Measurements from ENCODE around the gene SYTL1.

SYTL1 gene

DNA sequence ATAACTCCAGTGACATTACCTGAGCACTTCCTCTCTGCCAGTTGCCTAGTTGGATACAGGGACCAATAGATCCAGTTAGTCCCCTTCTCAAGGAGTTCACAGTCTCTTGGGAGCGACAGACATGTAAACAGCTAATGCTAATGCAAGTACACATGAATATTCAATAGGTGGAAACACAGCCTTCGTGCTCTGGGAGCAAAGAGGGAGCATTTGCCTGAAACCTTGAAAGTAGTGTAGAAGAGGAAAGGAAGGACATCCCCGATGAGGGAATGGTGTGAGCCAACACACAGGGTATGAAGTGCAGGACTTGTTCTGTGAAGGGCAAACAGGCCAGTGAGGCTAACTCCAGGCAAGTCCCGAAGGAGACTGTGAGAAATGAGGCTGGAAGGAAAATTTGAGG lies 23.7 kb upstream of the SYTL1 start:
- no peak for DNase-seq (ENCODE audit: low read depth in 2 of 3, low spot score in 2 of 3)

DNA sequence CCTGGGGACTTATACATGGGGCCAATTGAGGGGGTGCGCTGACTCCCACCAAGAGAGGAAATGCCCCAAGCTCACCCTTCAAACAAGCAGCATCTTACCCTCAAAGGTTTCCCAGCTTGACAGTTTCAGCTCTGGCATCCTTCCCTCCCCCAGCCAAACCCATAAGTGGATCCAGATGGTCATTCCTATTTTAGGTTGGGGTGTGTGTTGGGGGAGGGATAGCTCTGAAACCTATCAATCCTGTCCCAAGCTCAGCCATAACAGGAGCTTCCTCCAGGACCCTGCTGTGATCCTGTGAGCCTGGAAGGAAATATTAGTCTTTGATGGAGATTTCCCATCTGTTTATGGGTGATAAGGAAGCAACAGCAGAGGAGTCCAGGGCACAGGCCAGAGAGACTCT lies 23.2 kb upstream of the SYTL1 start:
- no peak for DNase-seq (ENCODE audit: low read depth in 2 of 3, low spot score in 2 of 3)

DNA sequence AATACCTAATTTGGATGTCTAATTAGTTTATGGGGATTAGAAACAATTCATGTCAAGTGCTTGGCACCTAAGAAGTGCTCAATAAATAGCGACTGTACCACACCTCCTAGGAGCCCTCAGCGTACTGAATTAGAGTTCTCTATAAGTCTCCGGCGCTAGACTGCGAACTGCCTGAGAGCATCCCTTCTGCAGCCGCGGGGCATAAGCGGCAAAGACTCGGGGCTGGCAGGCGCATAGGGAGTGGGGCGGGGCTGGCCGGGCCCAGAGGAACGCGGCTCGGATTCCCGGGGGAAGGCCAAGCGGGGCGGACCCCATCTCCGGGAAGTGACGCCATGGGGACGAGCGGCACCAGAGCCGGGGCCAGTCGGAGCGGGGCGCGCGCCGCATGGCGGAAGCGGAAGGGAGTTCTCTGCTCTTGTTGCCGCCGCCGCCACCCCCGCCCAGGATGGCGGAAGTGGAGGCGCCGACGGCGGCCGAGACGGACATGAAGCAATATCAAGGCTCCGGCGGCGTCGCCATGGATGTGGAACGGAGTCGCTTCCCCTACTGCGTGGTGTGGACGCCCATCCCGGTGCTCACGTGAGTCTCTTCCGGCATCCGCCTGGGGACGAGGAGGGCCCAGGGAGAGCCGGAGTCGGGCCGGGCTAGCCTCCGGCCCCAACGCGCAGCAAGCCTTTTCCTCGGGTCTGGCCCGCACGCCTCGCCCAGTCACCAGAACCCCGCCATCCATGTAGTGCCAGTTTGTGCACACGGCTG lies 19.8 kb upstream of the SYTL1 start, which contains the start of gene TMEM222:
Gene TMEM222, plus strand, starts transcription at position 351 of the 756 bp plus-strand sequence. Its CDS starts 35 bp downstream, at position 386.
- peak; percentile 89 to 98 (median 97) for DNase-seq (ENCODE audit: low read depth in 2 of 3, low spot score in 2 of 3)

DNA sequence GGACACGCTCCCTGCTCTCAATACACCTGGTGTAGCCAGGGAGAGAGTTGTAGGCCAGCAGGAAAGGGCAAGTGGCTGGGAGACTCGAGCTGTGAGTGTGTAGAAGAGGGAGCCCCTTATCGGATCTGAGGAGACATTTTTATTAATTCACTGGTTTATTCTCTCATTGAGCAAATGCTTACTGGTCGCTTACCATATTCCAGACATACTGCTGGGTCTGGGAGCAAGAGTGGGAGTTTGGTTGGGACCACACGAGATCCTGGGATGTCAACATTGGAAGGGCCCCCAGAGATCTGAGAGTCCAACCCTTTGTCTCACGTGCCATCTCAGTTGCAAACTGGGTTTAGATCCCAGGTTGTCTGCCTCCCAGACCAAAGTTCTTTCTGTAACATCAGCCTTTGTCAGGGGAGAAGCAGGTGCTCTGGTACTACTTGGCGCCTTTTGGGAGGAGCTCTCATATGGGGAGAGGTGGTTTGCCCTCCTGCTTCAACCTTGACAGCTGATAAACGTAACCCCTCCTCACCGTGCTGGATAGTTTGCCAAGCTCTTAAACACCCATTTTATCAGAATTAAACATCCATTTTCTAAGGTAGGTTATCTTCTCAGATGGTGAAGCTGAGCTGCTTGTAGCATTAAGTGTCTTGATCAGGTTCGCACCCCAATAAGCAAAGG lies 19.1 kb upstream of the SYTL1 start:
- DNase-seq (ENCODE audit: low read depth in 2 of 3, low spot score in 2 of 3): no peak

DNA sequence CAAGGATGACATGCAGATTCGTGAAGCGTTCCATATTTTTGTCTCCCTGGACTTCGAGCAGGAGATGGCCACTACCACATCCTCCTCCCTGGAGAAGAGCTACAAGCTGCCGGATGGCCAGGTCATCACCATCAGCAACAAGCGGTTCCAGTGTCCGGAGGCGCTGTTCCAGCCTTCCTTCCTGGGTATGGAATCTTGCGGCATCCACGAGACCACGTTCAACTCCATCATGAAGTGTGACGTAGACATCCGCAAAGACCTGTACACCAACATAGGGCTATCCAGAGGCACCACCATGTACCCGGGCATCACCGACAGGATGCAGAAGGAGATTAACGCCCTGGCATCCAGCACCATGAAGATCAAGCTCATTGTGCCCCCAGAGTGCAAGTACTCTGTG lies 16.5 kb upstream of the SYTL1 start:
- DNase-seq (ENCODE audit: low read depth in 2 of 3, low spot score in 2 of 3): no peak

DNA sequence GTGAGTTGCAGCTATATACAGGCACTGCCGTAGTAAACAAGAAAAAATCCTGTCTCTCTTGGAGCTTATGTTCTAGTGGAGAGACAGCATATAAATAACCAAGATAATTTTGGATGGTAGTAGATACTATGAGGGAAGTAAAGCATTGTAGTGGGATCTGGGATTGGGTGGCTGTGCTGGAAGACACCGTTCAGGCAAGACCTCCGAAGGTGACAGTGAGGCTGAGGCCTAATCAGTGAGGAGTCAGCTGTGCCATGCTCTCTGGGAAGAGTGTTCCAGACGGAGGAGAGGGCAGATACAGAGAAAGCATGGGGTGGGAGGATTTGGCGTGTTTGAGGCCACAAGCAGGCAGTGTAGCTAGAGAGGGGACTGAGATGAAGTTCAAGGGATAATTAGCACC lies 13.9 kb upstream of the SYTL1 start:
- no peak for DNase-seq (ENCODE audit: low read depth in 2 of 3, low spot score in 2 of 3)

DNA sequence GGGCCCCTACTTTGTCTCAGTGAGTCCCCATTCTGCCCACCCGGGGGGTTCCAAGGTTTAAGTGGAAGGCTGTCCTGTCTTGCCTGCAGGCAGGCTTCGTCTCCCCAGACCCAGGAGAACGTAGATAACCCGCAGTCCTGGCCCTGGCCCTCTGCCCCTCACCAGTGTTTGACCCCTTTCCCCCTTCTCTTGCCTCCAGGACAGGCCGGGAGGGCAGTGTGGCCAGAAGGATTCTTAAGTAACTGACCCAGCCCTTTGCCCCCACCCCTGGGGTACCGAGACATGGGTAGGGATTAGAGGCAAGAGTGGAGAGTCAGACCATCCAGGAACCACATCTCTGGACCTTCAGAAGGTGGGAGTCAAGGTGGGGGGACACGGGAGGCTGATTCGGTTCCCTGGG lies 11.0 kb upstream of the SYTL1 start:
- DNase-seq (ENCODE audit: low read depth in 2 of 3, low spot score in 2 of 3): no peak

DNA sequence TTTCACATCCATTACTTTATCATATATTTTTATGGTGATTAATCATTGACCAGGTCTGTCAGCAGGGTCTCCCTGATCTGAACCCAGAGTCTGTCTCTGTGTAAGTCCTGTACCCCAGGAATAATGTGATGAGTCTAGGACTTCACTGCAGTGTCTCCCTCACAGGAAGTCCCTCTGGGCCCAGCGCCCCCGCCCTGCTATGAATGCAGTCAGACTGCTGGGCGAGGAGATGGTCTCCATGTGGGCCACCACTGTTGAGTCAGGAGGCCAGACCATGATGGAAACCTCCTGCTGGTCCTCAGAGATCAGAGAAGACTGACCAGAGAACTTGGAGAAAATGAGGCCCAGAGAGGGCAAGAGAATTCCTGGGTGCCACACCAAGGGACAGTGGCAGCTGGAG lies 10.4 kb upstream of the SYTL1 start:
- DNase-seq (ENCODE audit: low read depth in 2 of 3, low spot score in 2 of 3): no peak

DNA sequence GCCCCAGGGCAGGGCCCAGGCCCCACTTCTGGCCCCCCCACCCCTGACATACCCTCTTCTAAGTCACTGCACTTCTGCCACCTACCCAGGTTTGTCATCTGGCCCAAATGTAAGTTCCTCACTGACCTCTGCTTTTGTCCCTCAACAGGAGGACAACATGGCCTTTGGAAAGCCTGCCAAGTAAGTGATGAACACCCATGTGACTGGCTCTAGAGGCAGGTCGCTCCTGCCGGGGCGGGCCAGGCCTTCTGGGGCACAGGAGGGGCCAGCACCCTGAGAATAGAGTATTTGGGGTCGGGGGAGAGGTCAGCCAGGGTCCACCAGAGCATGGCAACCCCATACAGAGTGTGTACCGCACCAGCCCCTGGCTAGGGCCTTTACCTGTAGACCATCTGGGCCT lies 9.9 kb upstream of the SYTL1 start:
- DNase-seq (ENCODE audit: low read depth in 2 of 3, low spot score in 2 of 3): no peak

DNA sequence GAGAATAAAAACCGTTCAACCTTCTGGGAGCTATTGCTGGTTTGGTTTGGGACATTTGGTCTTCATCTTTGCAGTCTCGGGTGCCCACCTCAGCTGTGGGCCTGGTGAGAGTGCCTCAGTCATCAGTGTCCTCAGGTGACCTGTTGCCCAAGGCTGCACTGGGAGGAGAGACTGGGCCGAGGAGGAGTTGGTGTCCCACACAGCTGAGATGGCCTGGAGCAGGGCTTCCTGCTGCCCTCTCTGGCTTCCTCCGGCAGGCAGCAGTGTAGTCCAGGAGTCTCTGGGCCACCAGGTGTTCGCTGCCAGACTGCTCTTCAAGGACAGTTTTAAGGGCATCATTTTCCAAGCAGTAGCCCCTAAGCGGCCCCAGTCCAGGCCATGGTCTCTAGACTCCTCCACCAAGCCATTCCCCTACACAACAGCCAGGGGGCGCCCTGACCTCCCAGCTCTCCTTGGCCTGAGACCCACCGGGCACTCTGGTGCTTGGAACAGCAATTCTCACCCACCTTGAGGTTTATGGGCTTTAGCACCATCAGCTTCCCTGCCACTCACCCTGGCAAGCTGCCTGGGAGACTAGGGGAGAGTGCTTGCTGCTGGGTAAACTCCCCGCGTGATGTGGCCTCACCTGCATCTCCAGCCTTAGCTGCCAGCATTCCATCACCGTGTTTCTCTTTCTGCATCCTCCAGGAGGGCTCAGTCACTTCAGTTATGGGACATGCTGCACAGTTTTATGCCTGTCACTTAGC lies 9.1 kb upstream of the SYTL1 start:
- DNase-seq (ENCODE audit: low read depth in 2 of 3, low spot score in 2 of 3): no peak

DNA sequence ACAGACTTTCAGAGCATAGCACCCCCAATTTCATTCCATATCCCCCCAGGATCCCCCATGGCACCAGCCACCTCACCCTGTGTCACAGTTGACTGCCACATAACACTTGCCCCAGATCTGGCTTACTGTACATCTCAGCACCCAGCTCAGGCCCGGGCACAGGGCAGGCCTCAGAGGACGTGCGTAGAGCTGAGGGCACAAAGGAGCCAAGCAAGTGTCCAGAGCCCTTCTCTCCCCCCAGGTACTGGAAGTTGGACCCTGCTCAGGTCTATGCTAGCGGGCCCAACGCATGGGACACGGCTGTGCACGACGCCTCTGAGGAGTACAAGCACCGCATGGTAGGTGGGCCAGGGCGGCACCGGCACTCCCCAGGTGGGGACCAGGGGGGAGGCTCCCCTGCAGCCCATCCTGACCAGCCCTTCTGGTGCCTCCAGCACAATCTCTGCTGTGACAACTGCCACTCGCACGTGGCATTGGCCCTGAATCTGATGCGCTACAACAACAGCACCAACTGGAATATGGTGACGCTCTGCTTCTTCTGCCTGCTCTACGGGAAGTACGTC lies 8.0 kb upstream of the SYTL1 start:
- DNase-seq (ENCODE audit: low read depth in 2 of 3, low spot score in 2 of 3): no peak

DNA sequence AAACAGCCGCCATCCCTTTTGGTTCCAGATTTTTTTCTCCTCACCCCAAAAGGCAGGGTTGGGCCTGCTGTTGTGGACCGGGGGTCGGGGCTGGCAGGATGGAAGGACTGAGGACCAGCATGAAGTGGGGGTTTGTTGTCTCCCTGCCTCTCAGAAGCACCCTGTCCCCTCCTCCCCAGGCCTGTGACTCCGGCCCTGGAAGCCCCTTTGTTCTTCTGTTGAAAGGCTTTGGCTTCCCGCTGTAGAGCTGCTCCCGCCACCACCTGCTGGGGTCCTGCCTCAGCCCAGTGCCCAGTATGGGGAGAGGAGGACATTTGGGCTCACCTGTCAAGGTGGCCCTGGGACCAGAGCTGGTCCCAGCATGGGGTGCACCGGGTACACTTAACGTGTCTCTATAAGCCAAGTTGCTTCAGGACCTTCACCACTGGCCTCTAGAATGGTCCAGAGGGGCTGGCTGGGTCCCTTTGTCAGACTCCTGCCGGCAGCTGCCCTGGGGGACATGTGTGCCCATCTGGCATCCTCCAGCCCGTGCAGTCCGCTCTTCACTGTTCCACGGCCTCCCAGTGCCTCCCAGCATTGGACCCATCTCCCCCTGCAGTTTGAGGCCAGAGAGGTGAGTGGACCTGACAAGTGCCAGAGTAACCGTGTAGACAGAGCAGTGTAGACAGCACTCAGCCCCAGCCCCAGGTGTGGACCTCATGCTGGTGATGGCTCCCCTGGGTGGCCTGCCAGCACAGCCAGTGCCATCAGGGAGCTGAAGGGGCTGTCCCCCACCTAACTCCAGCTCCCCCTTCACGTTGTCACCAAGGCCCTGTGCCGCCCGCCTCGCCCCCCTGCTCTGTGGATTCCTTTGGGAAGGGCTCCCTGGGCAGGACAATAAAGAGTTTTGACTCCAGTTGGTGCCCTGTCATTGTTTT lies 6.1 kb upstream of the SYTL1 start:
- no peak for DNase-seq (ENCODE audit: low read depth in 2 of 3, low spot score in 2 of 3)

DNA sequence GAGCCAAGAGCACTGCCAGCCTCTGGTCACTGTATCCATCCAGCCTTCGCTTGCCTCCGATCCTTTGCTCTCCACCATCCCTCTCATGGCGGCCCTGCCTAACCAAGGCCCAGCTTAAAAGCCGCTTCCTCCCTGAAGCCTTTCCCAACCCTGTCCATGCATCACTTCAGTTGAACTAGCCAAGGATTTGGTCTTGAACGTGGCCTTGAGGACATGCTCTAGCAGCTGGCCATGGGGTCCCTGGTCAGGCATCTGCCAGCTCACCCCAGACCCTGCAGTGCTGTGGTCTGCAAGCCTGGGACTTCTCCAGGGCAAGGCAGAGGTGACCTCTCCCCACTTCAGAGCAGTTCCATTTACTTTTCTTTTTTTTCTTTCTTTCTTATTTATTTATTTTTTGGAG lies 5.1 kb upstream of the SYTL1 start:
- DNase-seq (ENCODE audit: low read depth in 2 of 3, low spot score in 2 of 3): no peak

DNA sequence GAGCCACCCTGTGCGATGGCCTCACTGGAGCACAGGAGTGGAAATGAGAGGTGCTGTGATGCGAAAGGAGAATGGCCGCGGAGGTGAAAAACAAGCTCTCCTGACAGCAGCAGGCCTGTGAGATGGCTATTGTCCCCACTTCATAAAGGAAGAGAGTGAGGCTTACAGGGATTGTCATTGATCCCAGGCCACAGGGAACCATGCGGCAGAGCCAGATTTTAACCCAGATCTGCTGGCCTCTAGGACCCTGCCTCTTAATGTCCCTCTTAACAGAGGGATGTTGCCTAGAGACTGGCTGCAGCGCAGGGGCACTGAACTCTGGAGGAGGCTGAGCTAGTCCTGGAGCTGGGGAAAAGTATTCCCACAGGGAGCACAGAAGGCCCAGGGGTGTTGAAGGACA lies 3.1 kb upstream of the SYTL1 start:
- DNase-seq (ENCODE audit: low read depth in 2 of 3, low spot score in 2 of 3): no peak

DNA sequence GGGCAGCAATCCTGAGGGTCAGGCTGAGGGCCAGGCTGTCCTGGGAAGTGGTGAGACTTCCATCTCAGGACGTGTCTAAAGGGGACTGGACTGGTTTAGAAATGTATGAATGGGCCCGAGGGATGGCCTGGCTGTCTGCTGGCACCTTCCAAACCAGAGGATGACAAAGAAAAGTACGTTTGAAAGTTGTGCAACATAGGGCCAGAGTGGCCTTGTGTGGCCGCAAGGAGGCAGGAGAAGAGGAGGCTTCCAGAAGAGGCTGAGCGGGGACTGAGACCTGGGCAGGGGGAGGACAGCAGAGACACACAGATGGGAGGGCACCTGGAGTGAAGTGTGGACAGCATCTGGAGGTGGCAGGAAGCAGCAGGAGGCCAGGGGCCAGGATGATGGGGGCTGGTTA lies 2.6 kb upstream of the SYTL1 start:
- DNase-seq (ENCODE audit: low read depth in 2 of 3, low spot score in 2 of 3): no peak

DNA sequence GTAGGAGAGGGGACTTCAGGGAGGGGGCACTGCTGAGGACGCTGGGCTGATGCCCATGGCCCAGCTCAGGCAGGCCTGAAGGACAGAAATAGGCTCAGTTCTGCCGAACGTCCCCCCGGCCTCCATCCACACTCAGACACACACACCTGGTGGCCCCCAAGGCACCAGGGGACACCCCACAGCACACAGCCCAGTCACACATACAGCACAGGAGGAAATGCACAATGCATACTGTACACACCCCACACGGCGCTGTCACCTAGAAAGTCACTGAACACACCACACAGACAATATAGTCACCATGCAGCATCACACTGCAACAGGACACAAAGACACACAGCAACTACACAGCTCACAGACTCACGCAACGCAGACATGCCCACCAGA lies 562 bp downstream of the SYTL1 start:
- no peak for DNase-seq (ENCODE audit: low read depth in 2 of 3, low spot score in 2 of 3)

DNA sequence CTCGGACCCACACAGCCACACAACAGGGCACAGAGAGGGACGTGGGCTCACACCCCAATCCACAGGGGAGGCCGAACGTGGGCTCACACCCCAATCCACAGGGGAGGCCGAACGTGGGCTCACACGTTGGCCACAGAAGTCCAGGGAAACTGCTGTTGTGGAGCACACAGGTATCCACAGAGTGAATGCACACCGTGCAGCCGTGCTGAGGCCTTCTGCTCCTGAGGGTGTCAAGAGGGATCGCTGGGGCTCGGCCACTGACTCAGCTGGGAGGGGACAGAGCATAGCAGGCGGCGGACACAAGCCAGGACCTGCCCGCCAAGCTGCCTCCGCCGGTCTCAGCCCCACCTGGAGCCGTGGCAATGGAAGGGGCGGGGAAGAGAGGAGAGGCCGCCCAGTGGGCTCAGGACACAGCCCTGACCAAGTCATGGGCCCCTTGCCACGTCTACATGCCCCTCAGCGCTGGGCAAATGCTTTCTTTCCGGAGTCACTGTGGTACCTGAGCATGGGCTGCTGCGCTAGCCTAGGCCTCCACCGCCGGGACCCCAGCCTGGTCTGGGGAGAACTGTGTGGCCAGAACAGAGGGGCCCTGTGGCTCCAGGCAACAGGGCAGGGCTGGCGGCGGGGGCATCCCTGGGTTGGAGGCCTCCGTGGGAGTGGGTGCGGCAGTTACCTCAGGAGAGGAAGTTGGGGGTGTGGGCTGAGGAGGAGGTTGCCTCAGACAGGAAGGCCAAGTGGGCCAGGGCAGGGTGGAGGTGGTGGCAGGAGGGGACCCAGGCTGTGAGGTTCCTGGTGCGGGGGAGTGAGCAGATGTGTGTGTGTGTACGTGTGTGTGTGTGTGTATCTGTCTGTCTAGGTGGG lies 1.2 kb downstream of the SYTL1 start:
- DNase-seq (ENCODE audit: low read depth in 2 of 3, low spot score in 2 of 3): no peak

DNA sequence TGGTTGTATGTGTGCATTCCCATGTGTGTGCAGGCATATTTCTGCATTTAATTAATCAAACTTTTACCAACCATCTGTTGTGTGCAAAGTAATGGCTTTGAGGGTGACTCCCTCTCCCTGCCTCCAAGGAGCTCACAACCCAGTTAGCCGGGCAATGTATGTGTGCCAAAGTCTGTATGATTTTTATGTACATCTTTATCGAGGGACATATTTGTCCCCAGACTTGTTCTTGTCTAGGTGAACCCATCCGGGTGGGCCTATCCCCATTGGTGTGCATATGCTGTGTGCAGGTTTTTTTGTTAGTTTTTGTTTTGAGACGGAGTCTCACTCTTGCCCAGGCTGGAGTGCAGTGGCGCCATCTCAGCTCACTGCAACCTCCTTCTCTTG lies 1.8 kb downstream of the SYTL1 start:
- DNase-seq (ENCODE audit: low read depth in 2 of 3, low spot score in 2 of 3): no peak

DNA sequence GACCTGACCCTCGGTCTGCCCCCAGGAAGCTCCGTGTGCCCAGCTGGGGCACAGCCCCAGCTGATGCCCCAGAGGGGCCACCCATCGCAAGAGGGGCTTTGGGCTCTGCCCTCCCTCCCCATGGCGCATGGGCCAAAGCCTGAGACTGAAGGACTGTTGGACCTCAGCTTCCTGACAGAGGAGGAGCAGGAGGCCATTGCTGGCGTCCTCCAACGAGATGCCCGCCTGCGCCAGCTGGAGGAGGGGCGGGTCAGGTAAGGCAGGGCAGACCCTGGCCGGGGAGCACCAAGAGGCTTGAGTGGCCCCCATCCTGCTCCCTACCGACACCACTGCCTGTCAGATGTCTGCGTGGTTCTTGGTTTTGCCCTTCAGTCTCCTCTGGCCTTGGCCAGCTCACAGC lies 3.5 kb downstream of the SYTL1 start:
- DNase-seq (ENCODE audit: low read depth in 2 of 3, low spot score in 2 of 3): no peak

DNA sequence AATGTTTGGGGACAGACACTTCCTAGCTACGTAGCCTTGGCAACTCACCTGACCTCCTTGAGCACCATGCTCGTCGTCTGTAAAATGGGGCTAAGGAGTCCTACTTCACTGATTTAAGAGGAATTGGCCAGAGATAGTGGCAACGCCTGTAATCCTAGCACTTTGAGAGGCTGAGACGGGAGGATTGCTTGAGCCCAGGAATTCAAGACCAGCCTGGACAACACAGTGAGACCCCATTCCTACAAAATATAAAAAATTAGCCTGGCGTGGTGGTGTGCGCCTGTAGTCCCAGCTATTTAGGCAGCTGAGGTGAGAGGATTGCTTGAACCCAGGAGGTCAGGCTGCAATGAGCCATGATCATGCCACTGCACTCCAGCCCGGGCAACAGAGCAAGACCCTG lies 4.5 kb downstream of the SYTL1 start:
- DNase-seq (ENCODE audit: low read depth in 2 of 3, low spot score in 2 of 3): no peak
